CMK (cell line): Measurements from ENCODE around the gene APBB2.

ENCODE experiments used
- DNase-seq: peaks from one replicate; pipeline ENCODE4 v3.0.0-alpha.2; 2010; ENCODE audit warnings: low read depth

Gene APBB2

DNA sequence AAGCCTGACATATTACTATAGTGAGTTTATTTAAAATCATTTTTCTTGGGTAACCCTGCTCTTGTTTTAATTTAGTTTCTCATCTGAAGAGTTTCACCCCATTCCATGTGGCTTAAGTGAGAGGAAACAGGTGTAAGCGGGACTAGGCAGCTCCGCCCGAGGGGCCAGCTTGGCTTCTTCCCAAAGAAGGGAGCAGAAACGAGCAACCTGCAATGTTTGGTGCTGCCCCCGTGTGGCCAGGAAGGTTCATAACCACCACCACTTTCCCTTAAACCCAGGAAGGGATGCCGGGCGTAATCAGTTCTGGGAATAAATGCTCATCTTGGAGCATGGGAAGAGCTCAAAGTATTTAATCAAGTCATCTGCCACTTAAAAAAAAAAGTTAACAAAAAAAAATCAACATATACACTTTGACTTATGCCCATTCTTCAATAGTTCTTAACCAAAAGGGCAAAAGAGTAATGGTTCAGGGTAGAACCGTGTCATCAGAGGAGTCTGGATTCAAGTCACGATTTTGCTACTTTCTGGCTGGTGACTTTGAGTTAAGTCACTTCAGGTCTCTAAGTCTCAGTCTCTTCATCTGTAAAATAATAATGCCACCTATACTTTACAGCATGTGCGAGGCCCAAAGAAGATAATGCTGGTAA, 316.7 kb downstream of the APBB2 start:
- DNase-seq, result peak; percentile 33

GRCh38 chr4:40890764-40891163, 323.6 kb downstream of the APBB2 start:
- no peak for DNase-seq

GRCh38 chr4:40890199-40890598, 324.1 kb downstream of the APBB2 start:
- no peak for DNase-seq

GRCh38 chr4:40888933-40889332, 325.4 kb downstream of the APBB2 start:
- DNase-seq, result no peak

GRCh38 chr4:40887764-40888131, 326.6 kb downstream of the APBB2 start:
- no peak for DNase-seq

DNA sequence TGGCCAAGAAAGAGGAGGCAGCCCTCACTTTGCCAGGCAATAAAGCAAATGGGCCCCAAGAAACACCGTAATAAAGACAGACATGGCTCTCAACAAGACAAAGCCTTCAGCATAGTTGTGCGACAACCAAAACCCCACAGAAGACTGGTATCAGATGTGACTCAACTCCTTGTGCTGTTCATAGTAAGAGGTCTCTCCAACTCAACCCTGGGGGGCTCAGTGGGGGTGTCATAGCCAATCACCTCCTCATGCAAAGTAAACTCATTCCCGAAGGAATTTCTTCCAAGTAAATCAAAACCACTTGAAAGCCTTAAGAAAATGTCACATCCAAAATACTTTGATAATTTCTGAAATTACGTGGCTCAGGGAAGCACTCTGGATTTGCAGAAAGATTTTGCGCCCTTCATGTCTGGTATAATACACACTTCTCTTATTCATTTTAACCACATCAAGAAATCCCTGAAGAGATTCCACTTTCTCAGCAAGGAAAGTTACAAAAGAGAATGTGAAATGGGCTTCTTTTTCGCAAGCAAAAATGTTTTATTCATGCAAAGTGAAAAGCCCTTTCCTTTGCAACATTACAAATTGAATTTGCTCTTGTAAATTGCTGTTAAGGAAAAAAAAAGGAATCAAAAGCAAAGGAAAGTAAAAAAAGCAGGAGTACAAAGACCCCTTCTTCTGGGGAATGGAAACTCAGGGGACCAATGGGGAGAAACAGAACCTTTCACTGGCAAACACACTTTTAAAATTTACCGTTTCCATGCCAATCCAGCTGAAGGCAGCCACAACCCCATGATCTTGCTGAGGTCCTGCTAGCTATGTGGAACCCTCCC, 327.2 kb downstream of the APBB2 start:
- DNase-seq, result no peak

DNA sequence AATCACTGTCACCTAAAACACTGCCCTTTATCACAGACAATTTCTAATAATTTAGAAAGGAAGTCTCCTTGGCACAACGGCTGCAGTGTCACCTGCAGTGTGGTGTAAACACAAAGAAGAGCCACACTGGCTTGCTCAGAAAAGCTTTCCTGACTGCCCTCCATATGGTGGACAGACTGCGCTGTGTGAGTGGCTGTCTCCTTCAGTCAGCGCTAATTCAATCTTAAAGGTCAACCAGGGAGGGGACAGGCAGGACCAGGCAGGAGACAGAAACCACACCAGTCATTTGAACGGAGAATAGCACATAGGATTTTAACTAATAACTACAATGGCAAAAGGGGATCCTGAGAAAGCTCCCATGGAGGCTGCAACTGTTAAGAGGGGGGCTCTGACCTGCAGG, 332.5 kb downstream of the APBB2 start:
- DNase-seq, result no peak

DNA sequence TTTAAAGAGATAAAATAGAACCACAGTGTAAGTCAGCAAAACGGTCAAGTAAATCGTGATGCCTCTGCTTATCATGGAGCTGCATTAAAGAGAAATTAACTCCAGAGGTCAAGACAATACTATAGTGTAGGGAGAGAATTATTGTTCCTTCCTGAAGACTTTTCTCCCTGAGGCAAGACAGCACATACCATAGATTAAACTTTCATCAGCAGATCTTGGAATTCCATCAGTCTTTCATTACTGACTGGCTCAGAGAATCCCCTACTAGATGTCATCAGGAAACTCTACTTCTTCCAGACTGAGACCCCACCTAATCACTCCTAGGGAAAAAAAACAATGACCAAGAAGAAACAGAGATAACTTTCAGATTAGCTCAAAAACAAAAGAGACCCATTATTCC, 333.2 kb downstream of the APBB2 start:
- DNase-seq, result no peak

DNA sequence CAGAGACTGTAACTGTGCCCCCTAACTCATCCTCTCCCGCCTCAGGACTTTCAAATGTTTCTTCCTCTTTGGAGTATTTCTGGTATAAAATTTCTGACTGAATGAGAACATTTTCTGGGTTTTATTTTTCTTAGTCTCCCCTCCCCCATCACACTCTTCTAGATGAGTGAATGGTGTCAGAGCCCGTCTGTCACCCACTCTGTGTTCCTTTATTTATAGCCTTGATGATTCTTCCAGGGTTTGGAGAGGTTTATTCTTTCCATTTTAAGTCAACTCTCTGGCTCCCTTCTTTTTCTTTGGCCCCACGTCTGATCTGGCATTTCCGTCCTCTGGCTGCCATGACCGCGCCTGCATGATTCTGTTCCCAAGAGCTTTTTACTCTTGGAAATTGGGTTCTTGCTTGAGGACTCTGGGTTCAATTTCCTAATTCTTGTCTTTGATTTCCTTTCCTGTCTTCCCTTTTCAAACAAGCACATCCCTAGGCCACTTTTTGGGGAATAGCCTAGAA, 335.7 kb downstream of the APBB2 start:
- no peak for DNase-seq

- no peak for DNase-seq
Measured at GRCh38 chr4:40877081-40877480, 337.3 kb downstream of the APBB2 start.

DNA sequence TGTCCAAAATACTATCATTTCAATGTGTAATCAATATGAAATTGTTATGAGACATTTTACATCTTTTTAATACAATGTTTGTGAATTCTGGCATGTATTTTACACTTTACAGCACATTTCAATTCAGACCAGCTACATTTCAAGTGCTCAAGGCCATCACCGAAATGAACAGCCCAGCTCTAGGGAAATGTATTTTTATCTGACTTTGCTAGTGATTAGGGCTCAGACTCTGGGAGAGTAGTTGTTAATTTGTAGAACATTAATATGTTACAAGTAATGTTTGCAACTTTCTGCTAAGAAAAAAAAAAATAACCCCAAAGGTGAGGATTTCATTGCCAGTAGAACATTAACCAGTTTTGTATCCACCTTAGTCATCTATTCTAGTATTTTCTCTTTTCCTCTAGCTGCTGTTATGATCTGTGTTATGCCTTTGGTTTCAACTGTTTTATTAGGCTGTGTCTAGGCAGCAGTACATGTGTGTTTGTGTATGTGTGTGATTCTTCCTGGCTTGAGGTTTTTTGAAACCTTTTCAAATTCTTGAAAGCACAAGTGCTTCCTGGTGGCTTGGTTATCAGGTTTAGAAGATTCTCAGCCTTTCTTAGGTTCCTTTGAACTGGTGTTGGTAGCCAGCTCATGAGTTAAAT, 338.7 kb downstream of the APBB2 start:
- no peak for DNase-seq

DNA sequence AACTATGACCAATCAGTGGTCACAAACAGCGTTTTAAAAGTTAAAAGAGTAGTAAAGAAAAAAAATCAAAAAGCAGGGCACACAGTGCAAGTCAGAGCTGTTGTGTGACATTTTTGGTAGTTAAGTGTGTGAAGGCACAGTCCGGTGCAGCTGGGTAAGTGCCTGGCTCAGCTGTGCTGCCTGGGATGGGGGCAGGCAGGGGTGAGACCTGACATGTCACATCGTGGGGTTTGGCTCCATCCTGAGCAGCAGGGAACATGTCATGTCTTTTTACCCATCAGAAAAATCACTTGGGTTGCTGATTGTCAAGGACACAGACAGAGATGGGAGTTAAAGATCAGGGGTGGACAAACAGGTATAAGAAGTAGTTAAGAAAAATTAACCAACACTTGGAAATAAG, 339.4 kb downstream of the APBB2 start:
- DNase-seq, result no peak

DNA sequence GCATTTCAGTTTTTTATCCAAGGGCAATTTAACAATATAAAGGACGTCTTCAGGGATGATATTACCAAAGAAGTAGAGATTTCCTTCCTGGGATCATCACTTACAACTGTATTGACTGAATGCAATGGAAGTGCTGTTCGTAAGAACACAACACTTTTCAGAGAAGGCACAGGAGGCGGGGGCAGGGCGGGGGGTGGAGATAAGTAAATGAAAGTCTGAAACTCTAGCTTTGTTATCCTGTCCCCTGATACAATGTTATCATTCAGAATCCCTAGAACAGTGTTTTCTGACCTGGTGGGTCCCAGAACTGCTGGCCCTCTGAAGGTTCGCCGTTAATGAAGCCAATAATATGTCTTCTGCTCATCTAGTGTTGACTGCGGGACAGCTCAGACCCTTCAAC, 340.0 kb downstream of the APBB2 start:
- no peak for DNase-seq

- no peak for DNase-seq
Measured at GRCh38 chr4:40871695-40872250, 342.6 kb downstream of the APBB2 start.

DNA sequence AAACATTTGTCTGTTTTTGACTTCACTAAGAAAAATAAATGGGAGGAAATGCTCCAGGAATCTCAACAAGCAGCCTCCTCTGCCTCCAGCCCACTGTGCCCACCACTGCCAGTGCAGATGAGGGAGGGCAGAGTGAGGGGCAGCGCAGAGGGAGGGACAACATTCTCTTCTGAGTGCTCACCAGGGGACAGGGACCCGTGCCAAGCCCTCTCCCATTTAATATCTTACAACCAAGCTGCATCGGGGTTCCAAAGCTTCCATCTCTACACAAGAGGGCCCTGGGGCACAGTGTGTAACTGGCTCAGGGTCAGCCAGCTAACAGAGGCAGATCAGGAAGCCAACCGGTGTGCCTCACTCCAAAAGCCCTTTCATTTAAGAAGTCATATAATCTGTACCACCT, 344.2 kb downstream of the APBB2 start:
- DNase-seq, result no peak

DNA sequence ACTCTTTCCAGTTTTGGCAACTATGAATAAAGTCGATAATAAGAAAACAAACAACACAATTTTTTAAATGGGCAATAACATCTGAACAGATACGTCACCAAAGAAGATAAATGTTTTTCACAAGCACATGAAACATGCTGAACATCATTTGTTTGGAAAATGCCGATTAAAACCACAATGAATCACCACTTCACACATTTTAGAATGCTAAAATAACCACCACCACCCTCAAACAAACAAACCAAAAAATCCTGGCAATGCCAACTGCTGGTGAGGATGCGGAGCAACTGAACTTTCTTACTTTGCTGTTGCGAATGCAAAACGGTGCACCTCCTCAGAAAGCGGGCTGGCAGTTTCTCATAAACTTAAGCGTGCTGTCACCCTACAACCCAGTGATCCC, 348.6 kb downstream of the APBB2 start:
- no peak for DNase-seq

GRCh38 chr4:40864531-40864930, 349.8 kb downstream of the APBB2 start:
- DNase-seq, result no peak

GRCh38 chr4:40858962-40859361, 355.4 kb downstream of the APBB2 start:
- DNase-seq, result no peak

- no peak for DNase-seq
Measured at GRCh38 chr4:40857956-40858355, 356.4 kb downstream of the APBB2 start.

DNA sequence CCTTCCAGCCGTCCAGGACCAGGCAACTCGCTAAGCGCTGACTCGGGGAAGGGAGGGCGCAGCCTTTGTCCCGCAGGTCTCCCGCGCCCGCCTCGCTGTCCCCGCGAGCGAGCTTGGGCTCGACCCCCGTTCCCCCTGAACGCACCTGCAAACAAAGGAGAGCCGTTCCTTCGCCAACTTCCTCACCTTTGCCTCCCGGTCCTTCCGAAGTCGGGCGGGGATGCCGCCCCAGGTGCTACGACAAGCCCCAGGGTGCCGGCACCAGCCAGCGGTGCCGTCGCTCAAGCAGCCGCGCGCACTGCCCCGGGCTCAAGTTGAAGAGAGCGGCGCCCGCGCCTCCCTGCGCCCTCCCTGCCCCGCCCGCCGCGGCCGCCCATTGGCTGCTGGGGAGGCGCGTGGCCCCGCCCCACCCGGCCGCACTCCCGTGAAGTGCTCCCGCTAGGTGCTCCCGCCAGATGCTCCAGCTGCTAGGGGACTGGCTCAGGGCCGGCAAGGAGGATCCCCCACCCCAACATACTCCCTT, 357.4 kb downstream of the APBB2 start:
- DNase-seq, result no peak

GRCh38 chr4:40856277-40856839, 358.0 kb downstream of the APBB2 start:
- DNase-seq, result no peak

DNA sequence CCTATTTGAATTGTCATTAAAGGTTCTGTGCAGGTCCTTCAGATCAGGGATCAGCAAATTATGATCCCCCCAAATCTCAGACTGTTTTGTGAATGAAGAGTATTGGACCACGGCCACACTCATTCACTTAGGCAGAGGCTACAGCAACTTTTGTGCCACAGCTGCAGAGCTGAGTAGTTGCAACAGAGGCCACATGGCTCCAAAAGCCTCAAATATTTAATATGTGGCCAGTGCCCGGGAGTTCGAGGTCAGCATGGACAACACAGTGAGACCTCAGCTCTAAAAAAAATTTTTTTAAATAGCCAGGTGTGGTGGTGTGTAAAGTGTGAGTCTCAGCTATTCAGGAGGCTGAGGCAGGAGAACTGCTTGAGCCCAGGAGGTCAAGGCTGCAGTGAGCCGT, 363.8 kb downstream of the APBB2 start:
- DNase-seq, result no peak
